Stimulated activated CD4-positive, alpha-beta T cell treated with anti-CD3 and anti-CD28 coated beads, Interleukin-12 subunit alpha, Interleukin-12 subunit beta, amount 100 ng/mL, for 4 hours (primary cell): ENCODE data around the gene STOM.
"Not testable (repeated sequence)": the region's sequence is repeated elsewhere in the genome, so short reads cannot be mapped to it uniquely, and the experiment has no call there.

Experiments
- DNase-seq: peaks from one replicate; pipeline ENCODE4 v3.0.0-alpha.2; 2020

The STOM gene

GRCh38 chr9:121369595-121370265 lies at the start of gene STOM:
STOM (minus strand) TSS chr9:121370250; CDS start chr9:121370187, 63 bp downstream.
- no peak for DNase-seq

- no peak for DNase-seq
These were observed 41.9 kb upstream of the STOM start for GRCh38 chr9:121411993-121412392.

- DNase-seq, result no peak
These were observed 35.8 kb upstream of the STOM start for GRCh38 chr9:121405899-121406298.

- no peak for DNase-seq
These were observed 34.9 kb upstream of the STOM start for GRCh38 chr9:121404906-121405305.

- no peak for DNase-seq
These were observed 30.0 kb upstream of the STOM start for GRCh38 chr9:121399883-121400607.

GRCh38 chr9:121399126-121399882 lies 29.3 kb upstream of the STOM start:
- no peak for DNase-seq

- DNase-seq, result no peak
These were observed 28.3 kb upstream of the STOM start for GRCh38 chr9:121398374-121398773.

GRCh38 chr9:121397277-121397676 lies 27.2 kb upstream of the STOM start:
- not testable (repeated sequence) for DNase-seq

- no peak for DNase-seq
These were observed 25.5 kb upstream of the STOM start for GRCh38 chr9:121395558-121395957.

GRCh38 chr9:121394292-121394691 lies 24.2 kb upstream of the STOM start:
- no peak for DNase-seq

- DNase-seq, result no peak
These were observed 23.3 kb upstream of the STOM start for GRCh38 chr9:121393318-121393717.

GRCh38 chr9:121390372-121390771 lies 20.3 kb upstream of the STOM start:
- no peak for DNase-seq

- no peak for DNase-seq
These were observed 18.3 kb upstream of the STOM start for GRCh38 chr9:121388140-121388905.

- DNase-seq, result no peak
These were observed 16.6 kb upstream of the STOM start for GRCh38 chr9:121386442-121387175.

GRCh38 chr9:121383715-121384114 lies 13.7 kb upstream of the STOM start:
- no peak for DNase-seq

- no peak for DNase-seq
These were observed 10.8 kb upstream of the STOM start for GRCh38 chr9:121380846-121381245.

- no peak for DNase-seq
These were observed 6.3 kb upstream of the STOM start for GRCh38 chr9:121376214-121376830.

- DNase-seq, result no peak
These were observed 3.1 kb upstream of the STOM start for GRCh38 chr9:121373011-121373729.

- no peak for DNase-seq
These were observed 2.4 kb upstream of the STOM start for GRCh38 chr9:121372239-121373010.

GRCh38 chr9:121371495-121372061 lies 1.5 kb upstream of the STOM start:
- no peak for DNase-seq
